Measurements from ENCODE around the gene SLC35D3. TPM values are rescaled to one million over a fixed set of nuclear protein-coding genes. Genes with fewer than 3 reads are reported as not detected.
"Not testable (repeated sequence)": the region's sequence is repeated elsewhere in the genome, so short reads cannot be mapped to it uniquely, and the experiment has no call there.

SLC35D3 gene
- total RNA-seq (2013), result not detected
- polyA plus RNA-seq, result not detected
- polyA minus RNA-seq, result not detected in 2 replicates
- 0 to 0.60 (median 0.05) reads per million in 11 experiments for total RNA-seq

GRCh38 chr6:136921936-136922684 is at the start of gene SLC35D3:
Gene SLC35D3 (plus strand): TSS chr6:136922301. CDS start chr6:136922429, 128 bp downstream.
- H3K4me3 Mint-ChIP-seq, result peak within 1 kb of the TSS; percentile 79 to 92
- no peak for TF ChIP-seq CTCF (IDR thresholded peaks at IDR 0.05)
- H3K36me3 ChIP-seq (replicated peaks in 1 of 2; ENCODE audit: control insufficient read depth in 1 of 2, insufficient read depth in 2 of 2, low read length in 2 of 2), result no peaks in the 10 kb centered on the region
- peak within 1 kb of the TSS; percentile 27 for H3K9ac ChIP-seq (ENCODE audit: insufficient read depth, low read length, poor library complexity, severe bottlenecking)
- H3K9me3 Mint-ChIP-seq, result peaks cover 0 to 20% (median 14%) of the 10 kb centered on the region in 7 donors
- H4K20me1 ChIP-seq (ENCODE audit: insufficient read depth, low read length), result no peaks in the 10 kb centered on the region
- WGBS (ENCODE audit: insufficient coverage), result under 1% methylated on average over 77 of the region's 86 CpGs
- no peak within 1 kb of the TSS for H3K27ac ChIP-seq (ENCODE audit: low read depth in 1 of 2, low read length in 2 of 2)
- peaks cover 75 to 88% (median 77%) of the 10 kb centered on the region in 3 donors for H3K27me3 Mint-ChIP-seq (ENCODE audit: low read depth in 3 of 3)
- intact Hi-C loops (cut with micrococcal nuclease), result no loop called here
- H3K36me3 Mint-ChIP-seq, result peaks cover 0 to 10% of the 10 kb centered on the region in 2 donors
- no peaks in the 10 kb centered on the region for H3K79me2 ChIP-seq (ENCODE audit: insufficient read depth, low read length)
- peak within 1 kb of the TSS; percentile 28 to 74 (median 28) for H3K4me3 ChIP-seq (replicated peaks in 1 of 3; ENCODE audit: low read depth in 2 of 3, low read length in 3 of 3)
- H3K27me3 ChIP-seq (ENCODE audit: control insufficient read depth in 2 of 2, insufficient read depth in 2 of 2, low read length in 2 of 2), result peaks cover 55 to 81% of the 10 kb centered on the region in 2 donors
- peak within 1 kb of the TSS; percentile 59 for H2AFZ ChIP-seq (ENCODE audit: insufficient read depth, low read depth, low read length, poor library complexity, severe bottlenecking)
- H3K4me1 Mint-ChIP-seq, result peaks cover 35% of the 10 kb centered on the region
- peak within 1 kb of the TSS in 3 of 7 donors; percentile 36 to 66 (median 42) for H3K27ac Mint-ChIP-seq
- H3K4me1 ChIP-seq (ENCODE audit: control insufficient read depth in 1 of 2, insufficient read depth in 2 of 2, low read length in 2 of 2), result peaks cover 34 to 41% of the 10 kb centered on the region in 2 donors
- peak within 1 kb of the TSS; percentile 79 for H3K4me2 ChIP-seq (replicated peaks; ENCODE audit: extremely low read depth, low read length, poor library complexity, severe bottlenecking)
- DNase-seq, result peak; percentile 38 to 56 (median 38)
- H3K9me3 ChIP-seq (replicated peaks in 1 of 2; ENCODE audit: control insufficient read depth in 1 of 2, insufficient read depth in 1 of 2, low read length in 2 of 2), result peaks cover 0 to 28% of the 10 kb centered on the region in 2 donors

- Mint-ChIP-seq H3K27me3 (ENCODE audit: low read depth in 3 of 3) (peaks cover 0 to 2% (median 0%) of the 10 kb centered on the region in 3 donors), H3K27ac (no peak overlapping the region), H3K4me1 (no peaks in the 10 kb centered on the region), H3K9me3 (peaks cover 9 to 39% (median 28%) of the 10 kb centered on the region in 7 donors), H3K36me3 (peaks cover 24 to 37% of the 10 kb centered on the region in 2 donors), H3K4me3 (no peak overlapping the region)
- Histone ChIP-seq H3K4me3 (replicated peaks in 1 of 3; ENCODE audit: low read depth in 2 of 3, low read length in 3 of 3) (peak overlapping the region in 1 of 3 experiments; percentile 1), H4K20me1 (ENCODE audit: insufficient read depth, low read length) (no peaks in the 10 kb centered on the region), H3K27me3 (ENCODE audit: control insufficient read depth in 2 of 2, insufficient read depth in 2 of 2, low read length in 2 of 2) (no peaks in the 10 kb centered on the region), H3K79me2 (ENCODE audit: insufficient read depth, low read length) (no peaks in the 10 kb centered on the region), H3K4me2 (replicated peaks; ENCODE audit: extremely low read depth, low read length, poor library complexity, severe bottlenecking) (no peak overlapping the region), H3K27ac (ENCODE audit: low read depth in 1 of 2, low read length in 2 of 2) (no peak overlapping the region), H3K36me3 (replicated peaks in 1 of 2; ENCODE audit: control insufficient read depth in 1 of 2, insufficient read depth in 2 of 2, low read length in 2 of 2) (peaks cover 11 to 35% of the 10 kb centered on the region in 2 donors), H3K9me3 (replicated peaks in 1 of 2; ENCODE audit: control insufficient read depth in 1 of 2, insufficient read depth in 1 of 2, low read length in 2 of 2) (peaks cover 10 to 24% of the 10 kb centered on the region in 2 donors), H3K9ac (ENCODE audit: insufficient read depth, low read length, poor library complexity, severe bottlenecking) (no peak overlapping the region), H2AFZ (ENCODE audit: insufficient read depth, low read depth, low read length, poor library complexity, severe bottlenecking) (no peak overlapping the region), H3K4me1 (ENCODE audit: control insufficient read depth in 1 of 2, insufficient read depth in 2 of 2, low read length in 2 of 2) (no peaks in the 10 kb centered on the region)
- WGBS (ENCODE audit: insufficient coverage), result no CpG with 5 or more reads among the region's 3 CpGs
- no peak for TF ChIP-seq CTCF (IDR thresholded peaks at IDR 0.05)
- intact Hi-C loops (cut with micrococcal nuclease), result no loop called here
- DNase-seq, result no peak
Measured at GRCh38 chr6:136873748-136874147, 48.4 kb upstream of the SLC35D3 start.

- WGBS (ENCODE audit: insufficient coverage), result no CpG with 5 or more reads among the region's 4 CpGs
- intact Hi-C loops (cut with micrococcal nuclease); H3K27me3 Mint-ChIP-seq (ENCODE audit: low read depth in 3 of 3); H3K4me1 Mint-ChIP-seq; H2AFZ ChIP-seq (ENCODE audit: insufficient read depth, low read depth, low read length, poor library complexity, severe bottlenecking); H3K27ac ChIP-seq (ENCODE audit: low read depth in 1 of 2, low read length in 2 of 2); H3K9ac ChIP-seq (ENCODE audit: insufficient read depth, low read length, poor library complexity, severe bottlenecking); H3K4me3 ChIP-seq (replicated peaks in 1 of 3; ENCODE audit: low read depth in 2 of 3, low read length in 3 of 3); H4K20me1 ChIP-seq (ENCODE audit: insufficient read depth, low read length); DNase-seq; H3K27me3 ChIP-seq (ENCODE audit: control insufficient read depth in 2 of 2, insufficient read depth in 2 of 2, low read length in 2 of 2); H3K4me1 ChIP-seq (ENCODE audit: control insufficient read depth in 1 of 2, insufficient read depth in 2 of 2, low read length in 2 of 2); H3K4me2 ChIP-seq (replicated peaks; ENCODE audit: extremely low read depth, low read length, poor library complexity, severe bottlenecking); H3K4me3 Mint-ChIP-seq; H3K79me2 ChIP-seq (ENCODE audit: insufficient read depth, low read length): not testable (repeated sequence)
- Histone ChIP-seq H3K9me3 (replicated peaks in 1 of 2; ENCODE audit: control insufficient read depth in 1 of 2, insufficient read depth in 1 of 2, low read length in 2 of 2) (peaks cover 10 to 24% of the 10 kb centered on the region in 2 donors), H3K36me3 (replicated peaks in 1 of 2; ENCODE audit: control insufficient read depth in 1 of 2, insufficient read depth in 2 of 2, low read length in 2 of 2) (peaks cover 7 to 34% of the 10 kb centered on the region in 2 donors)
- Mint-ChIP-seq H3K9me3 (peaks cover 9 to 38% (median 28%) of the 10 kb centered on the region in 7 donors), H3K27ac (peak overlapping the region in 1 of 7 donors; percentile 23), H3K36me3 (peaks cover 23 to 25% of the 10 kb centered on the region in 2 donors)
Measured at GRCh38 chr6:136876469-136876868, 45.6 kb upstream of the SLC35D3 start.
